Stimulated activated naive CD8-positive, alpha-beta T cell treated with anti-CD3 and anti-CD28 coated beads, Interleukin-15, amount 100 ng/mL, for 72 hours (primary cell): ENCODE results near the gene KTN1.
A peak's percentile ranks its signal among the peaks of the same experiment; 100 is the strongest.

ENCODE experiments used
- ATAC-seq: fragments of 150-1000 bp; cut with Tn5 transposase; 2 replicates; pipeline ENCODE4 v1.10.0; 2021; ENCODE audit warnings: mild to moderate bottlenecking, moderate library complexity
- DNase-seq, 2 donors: peaks; one replicate each; pipeline ENCODE4 v3.0.0; 2021 to 2022
- H3K27ac Mint-ChIP-seq, 2 donors: one replicate each; pipeline ENCODE4 v1.8.0; 2022; ENCODE audit warnings: mild to moderate bottlenecking in 2 of 2, mixed read lengths in 2 of 2, moderate library complexity in 2 of 2
- H3K27me3 Mint-ChIP-seq: one replicate; pipeline ENCODE4 v1.8.0; 2022; ENCODE audit warnings: mixed read lengths
- H3K4me1 Mint-ChIP-seq: one replicate; pipeline ENCODE4 v1.8.0; 2022; ENCODE audit warnings: mild to moderate bottlenecking, mixed read lengths
- H3K4me3 Mint-ChIP-seq, 2 donors: one replicate each; pipeline ENCODE4 v1.8.0; 2022; ENCODE audit warnings: mild to moderate bottlenecking in 2 of 2, mixed read lengths in 2 of 2, moderate library complexity in 1 of 2
- H3K9me3 Mint-ChIP-seq, 2 donors: one replicate each; pipeline ENCODE4 v1.8.0; 2022; ENCODE audit warnings: mixed read lengths in 2 of 2

KTN1 gene

GRCh38 chr14:55730592-55731310 lies 150.7 kb downstream of the KTN1 start:
- H3K4me1 Mint-ChIP-seq: no peaks in the 10 kb centered on the region

DNA sequence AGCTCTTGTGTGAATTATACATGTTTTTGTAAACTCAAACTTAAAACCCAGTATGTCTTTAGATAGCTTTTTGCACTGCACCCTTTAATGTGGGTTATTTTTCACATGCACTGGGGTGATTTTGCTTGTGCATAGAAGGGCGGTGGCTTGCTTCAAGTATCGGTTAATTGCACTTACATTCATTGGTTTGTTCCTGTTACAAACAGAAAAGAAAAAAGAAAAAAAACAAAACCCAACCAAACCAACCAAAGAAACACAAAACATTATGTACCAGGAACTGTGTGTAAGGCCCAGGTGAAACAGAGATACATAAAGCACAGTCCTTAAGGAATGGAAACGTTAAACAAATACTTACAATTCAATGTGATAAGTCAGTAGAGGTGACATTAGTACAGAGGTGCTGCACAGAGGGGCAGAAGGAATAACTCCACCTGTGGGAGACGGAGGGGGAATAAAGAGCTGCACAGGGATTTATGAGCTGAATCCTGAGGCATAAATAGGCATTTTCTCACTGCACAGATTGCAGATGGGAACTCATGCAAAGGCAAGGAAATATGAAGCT lies 151.4 kb downstream of the KTN1 start:
- H3K27ac Mint-ChIP-seq: peak overlapping the region; percentile 7 to 65
- H3K27me3 Mint-ChIP-seq: peaks cover 7% of the 10 kb centered on the region
- H3K9me3 Mint-ChIP-seq: peaks cover 4 to 9% of the 10 kb centered on the region in 2 donors
- no peak overlapping the region for H3K4me3 Mint-ChIP-seq
- no peaks in the 10 kb centered on the region for H3K4me1 Mint-ChIP-seq
- DNase-seq (no peak), ATAC-seq (no peak)

More at GRCh38 chr14:55730592-55731310, 150.7 kb downstream of the KTN1 start:
- Mint-ChIP-seq H3K4me3 (no peak overlapping the region), H3K9me3 (peaks cover 0 to 4% of the 10 kb centered on the region in 2 donors), H3K27me3 (peaks cover 7% of the 10 kb centered on the region), H3K27ac (peak overlapping the region in 1 of 2 donors; percentile 65)
- DNase-seq (no peak), ATAC-seq (no peak)

DNA sequence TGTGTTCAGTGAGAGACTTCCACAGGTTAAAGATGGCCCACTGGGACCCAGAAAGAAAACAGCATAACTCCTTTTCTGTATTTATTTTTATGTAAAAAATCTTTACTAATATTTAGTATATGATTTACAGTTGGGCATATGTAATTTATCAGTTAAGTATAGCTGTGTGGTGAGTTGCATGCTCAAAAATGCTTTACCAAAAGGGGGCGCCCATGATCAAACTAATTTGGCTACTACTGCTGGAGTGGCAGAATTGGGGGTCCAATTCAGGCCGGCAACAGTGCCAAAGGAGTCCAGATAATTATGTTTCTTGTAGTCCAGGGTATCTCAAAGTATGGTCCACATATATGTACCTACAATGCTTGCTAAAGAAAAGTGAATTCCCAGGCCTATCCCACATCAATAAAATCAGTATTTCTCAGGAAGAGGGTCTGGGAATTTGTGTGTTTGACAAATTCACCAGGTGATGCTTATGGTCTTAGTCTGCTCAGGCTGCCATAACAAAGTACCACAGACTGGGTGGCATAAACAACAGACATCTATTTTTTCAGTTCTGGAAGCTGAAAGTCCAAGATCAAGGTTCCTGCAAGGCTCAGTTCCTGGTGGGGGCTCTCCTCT lies 152.0 kb downstream of the KTN1 start:
- no peak overlapping the region for H3K4me3 Mint-ChIP-seq
- no peak overlapping the region for H3K27ac Mint-ChIP-seq
- DNase-seq (peak; percentile 32 to 46), ATAC-seq (peak; percentile 53)
- H3K4me1 Mint-ChIP-seq: no peaks in the 10 kb centered on the region
- peaks cover 7% of the 10 kb centered on the region for H3K27me3 Mint-ChIP-seq
- H3K9me3 Mint-ChIP-seq: peaks cover 10 to 15% of the 10 kb centered on the region in 2 donors

- ATAC-seq (no peak), DNase-seq (no peak)
- Mint-ChIP-seq H3K4me1 (no peaks in the 10 kb centered on the region), H3K27me3 (peaks cover 7% of the 10 kb centered on the region), H3K27ac (no peak overlapping the region), H3K9me3 (peaks cover 11 to 15% of the 10 kb centered on the region in 2 donors), H3K4me3 (no peak overlapping the region)
These were observed 153.6 kb downstream of the KTN1 start for GRCh38 chr14:55733599-55733998.
